Upper lobe of left lung (tissue), 4 donors: ENCODE data around the gene ARRDC4.

Source experiments
- EP300 ChIP-seq, 4 donors: sonication (generic); formaldehyde crosslinking; IDR thresholded peaks; one replicate each; pipeline ENCODE4 v1.5.1; 2017; ENCODE audit warnings: antibody characterized with exemption in 4 of 4, control low read depth in 2 of 4
- POLR2A ChIP-seq, 4 donors: fragments of 450-650 bp; IDR thresholded peaks; one replicate each; pipeline ENCODE4 v1.5.1; 2016 to 2017; ENCODE audit warnings: antibody characterized with exemption in 4 of 4, mild to moderate bottlenecking in 2 of 4
- POLR2AphosphoS5 ChIP-seq, 2 donors: sonication (generic); formaldehyde crosslinking; IDR thresholded peaks; one replicate each; pipeline ENCODE4 v1.5.1; 2017; ENCODE audit warnings: antibody characterized with exemption in 2 of 2
- TF ChIP-seq, protein P1 (sequence below), 6 experiments: fragments of 450-650 bp in 4 of 6; fragments of 200-600 bp in 2 of 6; sonication (generic) in 2 of 6; IDR thresholded peaks; one replicate each; pipeline ENCODE4 v1.5.1; 2016 to 2019; ENCODE audit warnings: antibody characterized with exemption in 6 of 6

- TF ChIP-seq POLR2A (IDR thresholded peaks at IDR 0.05), result no peak
- TF ChIP-seq, protein P1, sequence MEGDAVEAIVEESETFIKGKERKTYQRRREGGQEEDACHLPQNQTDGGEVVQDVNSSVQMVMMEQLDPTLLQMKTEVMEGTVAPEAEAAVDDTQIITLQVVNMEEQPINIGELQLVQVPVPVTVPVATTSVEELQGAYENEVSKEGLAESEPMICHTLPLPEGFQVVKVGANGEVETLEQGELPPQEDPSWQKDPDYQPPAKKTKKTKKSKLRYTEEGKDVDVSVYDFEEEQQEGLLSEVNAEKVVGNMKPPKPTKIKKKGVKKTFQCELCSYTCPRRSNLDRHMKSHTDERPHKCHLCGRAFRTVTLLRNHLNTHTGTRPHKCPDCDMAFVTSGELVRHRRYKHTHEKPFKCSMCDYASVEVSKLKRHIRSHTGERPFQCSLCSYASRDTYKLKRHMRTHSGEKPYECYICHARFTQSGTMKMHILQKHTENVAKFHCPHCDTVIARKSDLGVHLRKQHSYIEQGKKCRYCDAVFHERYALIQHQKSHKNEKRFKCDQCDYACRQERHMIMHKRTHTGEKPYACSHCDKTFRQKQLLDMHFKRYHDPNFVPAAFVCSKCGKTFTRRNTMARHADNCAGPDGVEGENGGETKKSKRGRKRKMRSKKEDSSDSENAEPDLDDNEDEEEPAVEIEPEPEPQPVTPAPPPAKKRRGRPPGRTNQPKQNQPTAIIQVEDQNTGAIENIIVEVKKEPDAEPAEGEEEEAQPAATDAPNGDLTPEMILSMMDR (IDR thresholded peaks at IDR 0.05), result no peak
- no peak for TF ChIP-seq EP300 (IDR thresholded peaks at IDR 0.05)
- TF ChIP-seq POLR2AphosphoS5 (IDR thresholded peaks at IDR 0.05), result no peak
Observed at GRCh38 chr15:97976766-97977503, 16.4 kb downstream of the ARRDC4 start.
